MG63 (cell line): ENCODE data around the gene AP3M1. TPM values are rescaled to one million over a fixed set of nuclear protein-coding genes. Genes with fewer than 3 reads are reported as not detected.
"Not testable (repeated sequence)": the region's sequence is repeated elsewhere in the genome, so short reads cannot be mapped to it uniquely, and the experiment has no call there.

Experiments used
- DNase-seq: peaks from one replicate; pipeline ENCODE4 v3.0.0-alpha.2; 2020
- H3K27me3 ChIP-seq: fragments of 250-450 bp; sonication (Bioruptor Pico); 2 replicates; pipeline ENCODE4 v1.5.1; 2020; ENCODE audit warnings: mild to moderate bottlenecking, moderate library complexity
- H3K36me3 ChIP-seq: fragments of 250-450 bp; sonication (Bioruptor Pico); 2 replicates; pipeline ENCODE4 v1.5.1; 2020; ENCODE audit warnings: mild to moderate bottlenecking, moderate library complexity
- H3K4me3 ChIP-seq: fragments of 250-450 bp; sonication (Bioruptor Pico); 2 replicates; pipeline ENCODE4 v1.5.1; 2020; ENCODE audit warnings: mild to moderate bottlenecking, moderate library complexity
- H3K9me3 ChIP-seq: fragments of 250-450 bp; sonication (Bioruptor Pico); 2 replicates; pipeline ENCODE4 v1.5.1; 2020; ENCODE audit warnings: mild to moderate bottlenecking, moderate library complexity
- total RNA-seq: library from RNA; depleted of rRNA; stranded (reverse); fragments of >200 nt; shearing (Covaris generic); gene quantifications from 2 replicates; pipeline ENCODE4 v1.2.3, GENCODE V29; 2014; ENCODE audit warnings: low replicate concordance

Gene AP3M1
- total RNA-seq, 1 experiment from 2014 or later: 3.6 TPM

- no peaks in the 10 kb centered on the region for H3K27me3 ChIP-seq
- H3K4me3 ChIP-seq: no peak overlapping the region
- DNase-seq: no peak
- no peaks in the 10 kb centered on the region for H3K9me3 ChIP-seq
- no peaks in the 10 kb centered on the region for H3K36me3 ChIP-seq
Measured at GRCh38 chr10:74171625-74172024, 21.0 kb upstream of the AP3M1 start.

- H3K4me3 ChIP-seq: no peak overlapping the region
- DNase-seq: no peak
- no peaks in the 10 kb centered on the region for H3K9me3 ChIP-seq
- no peaks in the 10 kb centered on the region for H3K27me3 ChIP-seq
- H3K36me3 ChIP-seq: no peaks in the 10 kb centered on the region
Measured at GRCh38 chr10:74167443-74167842, 16.8 kb upstream of the AP3M1 start.

GRCh38 chr10:74165530-74165901 is 14.9 kb upstream of the AP3M1 start:
- Histone ChIP-seq H3K4me3 (no peak overlapping the region), H3K36me3 (no peaks in the 10 kb centered on the region), H3K27me3 (no peaks in the 10 kb centered on the region), H3K9me3 (no peaks in the 10 kb centered on the region)
- no peak for DNase-seq

GRCh38 chr10:74164716-74165529 is 14.3 kb upstream of the AP3M1 start:
- no peak overlapping the region for H3K4me3 ChIP-seq
- no peaks in the 10 kb centered on the region for H3K36me3 ChIP-seq
- no peaks in the 10 kb centered on the region for H3K27me3 ChIP-seq
- DNase-seq: no peak
- H3K9me3 ChIP-seq: no peaks in the 10 kb centered on the region

GRCh38 chr10:74163319-74164068 is 12.9 kb upstream of the AP3M1 start:
- Histone ChIP-seq H3K9me3 (no peaks in the 10 kb centered on the region), H3K4me3 (no peak overlapping the region), H3K36me3 (no peaks in the 10 kb centered on the region), H3K27me3 (no peaks in the 10 kb centered on the region)
- DNase-seq: no peak

- H3K4me3 ChIP-seq: no peak overlapping the region
- H3K36me3 ChIP-seq: no peaks in the 10 kb centered on the region
- no peak for DNase-seq
- no peaks in the 10 kb centered on the region for H3K27me3 ChIP-seq
- no peaks in the 10 kb centered on the region for H3K9me3 ChIP-seq
Measured at GRCh38 chr10:74160013-74160412, 9.4 kb upstream of the AP3M1 start.

- no peaks in the 10 kb centered on the region for H3K9me3 ChIP-seq
- H3K4me3 ChIP-seq: no peak overlapping the region
- DNase-seq: no peak
- no peaks in the 10 kb centered on the region for H3K36me3 ChIP-seq
- H3K27me3 ChIP-seq: no peaks in the 10 kb centered on the region
Measured at GRCh38 chr10:74156919-74157289, 6.3 kb upstream of the AP3M1 start.

- DNase-seq: no peak
- H3K4me3 ChIP-seq: no peak overlapping the region
- H3K27me3 ChIP-seq: no peaks in the 10 kb centered on the region
- no peaks in the 10 kb centered on the region for H3K36me3 ChIP-seq
- H3K9me3 ChIP-seq: no peaks in the 10 kb centered on the region
Measured at GRCh38 chr10:74153676-74154075, 3.0 kb upstream of the AP3M1 start.

GRCh38 chr10:74153123-74153522 is 2.5 kb upstream of the AP3M1 start:
- no peak for DNase-seq
- no peaks in the 10 kb centered on the region for H3K36me3 ChIP-seq
- no peaks in the 10 kb centered on the region for H3K9me3 ChIP-seq
- H3K4me3 ChIP-seq: no peak overlapping the region
- no peaks in the 10 kb centered on the region for H3K27me3 ChIP-seq

GRCh38 chr10:74151879-74152722 is 1.5 kb upstream of the AP3M1 start:
- no peaks in the 10 kb centered on the region for H3K27me3 ChIP-seq
- H3K9me3 ChIP-seq: no peaks in the 10 kb centered on the region
- H3K4me3 ChIP-seq: peak overlapping the region; percentile 74
- H3K36me3 ChIP-seq: peaks cover 8% of the 10 kb centered on the region; the same call in 1 of the 2 replicates
- DNase-seq: no peak

GRCh38 chr10:74150990-74151878 is 606 bp upstream of the AP3M1 start, which contains the start of gene ADK:
Gene ADK (plus strand): TSS chr10:74151221. CDS start chr10:74151279, 58 bp downstream.
- H3K9me3 ChIP-seq: no peaks in the 10 kb centered on the region
- H3K27me3 ChIP-seq: no peaks in the 10 kb centered on the region
- DNase-seq: peak; percentile 96
- H3K36me3 ChIP-seq: peaks cover 10% of the 10 kb centered on the region
- peak within 1 kb of the TSS; percentile 74 for H3K4me3 ChIP-seq

GRCh38 chr10:74146980-74147379 is 3.6 kb downstream of the AP3M1 start:
- peaks cover 15% of the 10 kb centered on the region for H3K36me3 ChIP-seq
- not testable (repeated sequence) for H3K27me3 ChIP-seq, DNase-seq, H3K4me3 ChIP-seq, H3K9me3 ChIP-seq

- DNase-seq: no peak
- H3K27me3 ChIP-seq: no peaks in the 10 kb centered on the region
- H3K36me3 ChIP-seq: peaks cover 15% of the 10 kb centered on the region
- H3K4me3 ChIP-seq: no peak overlapping the region
- H3K9me3 ChIP-seq: no peaks in the 10 kb centered on the region
Measured at GRCh38 chr10:74145133-74145532, 5.5 kb downstream of the AP3M1 start.

GRCh38 chr10:74140553-74140952 is 10.1 kb downstream of the AP3M1 start:
- no peak overlapping the region for H3K4me3 ChIP-seq
- no peak for DNase-seq
- peaks cover 27% of the 10 kb centered on the region for H3K36me3 ChIP-seq
- H3K27me3 ChIP-seq: no peaks in the 10 kb centered on the region
- no peaks in the 10 kb centered on the region for H3K9me3 ChIP-seq

- Histone ChIP-seq H3K36me3 (peaks cover 30% of the 10 kb centered on the region), H3K27me3 (no peaks in the 10 kb centered on the region), H3K4me3 (no peak overlapping the region), H3K9me3 (no peaks in the 10 kb centered on the region)
- DNase-seq: no peak
Measured at GRCh38 chr10:74139981-74140380, 10.6 kb downstream of the AP3M1 start.

GRCh38 chr10:74138596-74138995 is 12.0 kb downstream of the AP3M1 start:
- peaks cover 44% of the 10 kb centered on the region for H3K36me3 ChIP-seq
- not testable (repeated sequence) for DNase-seq, H3K9me3 ChIP-seq

More at GRCh38 chr10:74138596-74138995, 12.0 kb downstream of the AP3M1 start:
- H3K27me3 ChIP-seq, H3K4me3 ChIP-seq: not testable (repeated sequence)
